NCI-H1930 (cell line): ENCODE results near the gene VDR.
A peak's percentile ranks its signal among the peaks of the same experiment; 100 is the strongest.

Experiments
- DNase-seq, 2 experiments: peaks; one replicate each; lab custom pipeline; 2025; lab: John Stamatoyannopoulos, UW

The VDR gene

GRCh38 chr12:47930634-47931033 lies 25.8 kb upstream of the VDR start:
- no peak for DNase-seq

GRCh38 chr12:47927346-47927745 lies 22.6 kb upstream of the VDR start:
- DNase-seq, result no peak

- DNase-seq, result no peak
Observed at GRCh38 chr12:47921907-47922306, 17.1 kb upstream of the VDR start.

GRCh38 chr12:47920913-47921312 lies 16.1 kb upstream of the VDR start:
- DNase-seq, result no peak

GRCh38 chr12:47913081-47913480 lies 8.3 kb upstream of the VDR start:
- no peak for DNase-seq

GRCh38 chr12:47912556-47912955 lies 7.8 kb upstream of the VDR start:
- DNase-seq, result no peak

- DNase-seq, result no peak
Observed at GRCh38 chr12:47910981-47911380, 6.2 kb upstream of the VDR start.

- no peak for DNase-seq
Observed at GRCh38 chr12:47910486-47910885, 5.7 kb upstream of the VDR start.

- DNase-seq, result no peak
Observed at GRCh38 chr12:47909839-47910465, 5.2 kb upstream of the VDR start.

GRCh38 chr12:47908738-47909137 lies 3.9 kb upstream of the VDR start:
- DNase-seq, result no peak

- no peak for DNase-seq
Observed at GRCh38 chr12:47907851-47908454, 3.2 kb upstream of the VDR start.

- no peak for DNase-seq
Observed at GRCh38 chr12:47903927-47904712, 674 bp downstream of the VDR start.

- DNase-seq, result no peak
Observed at GRCh38 chr12:47903151-47903611, 1.6 kb downstream of the VDR start.

GRCh38 chr12:47902131-47902639 lies 2.6 kb downstream of the VDR start:
- no peak for DNase-seq

GRCh38 chr12:47901718-47902093 lies 3.1 kb downstream of the VDR start:
- no peak for DNase-seq

- DNase-seq, result no peak
Observed at GRCh38 chr12:47901063-47901717, 3.6 kb downstream of the VDR start.

GRCh38 chr12:47900131-47901062 lies 4.4 kb downstream of the VDR start:
- DNase-seq, result peak in 1 of 2 experiments; percentile 15

GRCh38 chr12:47899466-47899865 lies 5.3 kb downstream of the VDR start:
- no peak for DNase-seq

- no peak for DNase-seq
Observed at GRCh38 chr12:47896633-47897032, 8.2 kb downstream of the VDR start.

GRCh38 chr12:47896022-47896421 lies 8.8 kb downstream of the VDR start:
- no peak for DNase-seq

GRCh38 chr12:47894652-47895051 lies 10.1 kb downstream of the VDR start:
- DNase-seq, result no peak
